GM23338 (cell line): ENCODE results near the gene RPH3AL. TPM values are rescaled to one million over a fixed set of nuclear protein-coding genes. Genes with fewer than 3 reads are reported as not detected.

Experiments
- ATAC-seq: fragments of 200-7000 bp; cut with Tn5 transposase; 3 replicates; pipeline ENCODE4 v1.9.1; 2020
- DNase-seq: peaks from one replicate; pipeline ENCODE4 v3.0.0-alpha.2; 2015; ENCODE audit warnings: low spot score
- H2AFZ ChIP-seq: fragments of 200-600 bp; sonication (generic); 2 replicates; pipeline ENCODE4 v1.8.0; 2016; ENCODE audit warnings: antibody characterized with exemption, mild to moderate bottlenecking, moderate library complexity
- H3F3A ChIP-seq: fragments of 200-600 bp; sonication (generic); replicated peaks from 2 replicates; pipeline ENCODE4 v1.8.0; 2017; ENCODE audit warnings: antibody characterized with exemption, mixed run types, low read depth
- H3K27ac ChIP-seq: fragments of 200-600 bp; sonication (generic); 2 replicates; pipeline ENCODE4 v1.6.1; 2016; ENCODE audit warnings: low read depth
- H3K27me3 ChIP-seq: fragments of 200-600 bp; sonication (generic); 2 replicates; pipeline ENCODE4 v1.8.0; 2016; ENCODE audit warnings: mild to moderate bottlenecking, mixed run types, moderate library complexity; ENCODE audit not compliant: insufficient read depth
- H3K36me3 ChIP-seq: fragments of 200-600 bp; sonication (generic); 2 replicates; pipeline ENCODE4 v1.8.0; 2016; ENCODE audit warnings: mild to moderate bottlenecking; ENCODE audit not compliant: insufficient read depth
- H3K4me1 ChIP-seq: fragments of 200-600 bp; sonication (generic); 2 replicates; pipeline ENCODE4 v1.8.0; 2016; ENCODE audit warnings: mild to moderate bottlenecking, moderate library complexity; ENCODE audit not compliant: insufficient read depth
- H3K4me2 ChIP-seq: fragments of 200-600 bp; sonication (generic); 2 replicates; pipeline ENCODE4 v1.7.1; 2017; ENCODE audit warnings: mixed run types
- H3K4me3 ChIP-seq: fragments of 200-600 bp; sonication (generic); 2 replicates; pipeline ENCODE4 v1.6.1; 2016; ENCODE audit warnings: mixed run types
- H3K79me2 ChIP-seq: fragments of 200-600 bp; sonication (generic); replicated peaks from 2 replicates; pipeline ENCODE4 v1.8.0; 2017; ENCODE audit warnings: mild to moderate bottlenecking; ENCODE audit not compliant: insufficient read depth
- H3K9me2 ChIP-seq: fragments of 200-600 bp; sonication (generic); 2 replicates; pipeline ENCODE4 v1.8.0; 2017; ENCODE audit not compliant: insufficient read depth
- H4K20me1 ChIP-seq: fragments of 200-600 bp; sonication (generic); replicated peaks from 2 replicates; pipeline ENCODE4 v1.8.0; 2017; ENCODE audit warnings: mild to moderate bottlenecking; ENCODE audit not compliant: insufficient read depth
- H3K27ac Mint-ChIP-seq: 2 replicates; pipeline ENCODE4 v1.8.0; 2020; ENCODE audit warnings: inconsistent platforms, mild to moderate bottlenecking, moderate library complexity, mixed read lengths
- H3K27me3 Mint-ChIP-seq: 3 replicates; pipeline ENCODE4 v1.8.0; 2022; ENCODE audit warnings: low read depth, mild to moderate bottlenecking, moderate library complexity, mixed read lengths, inconsistent platforms; ENCODE audit not compliant: insufficient read depth, poor library complexity
- H3K36me3 Mint-ChIP-seq: 3 replicates; pipeline ENCODE4 v1.8.0; 2021; ENCODE audit warnings: low read depth, mild to moderate bottlenecking, inconsistent platforms, moderate library complexity, mixed read lengths
- H3K4me1 Mint-ChIP-seq: 3 replicates; pipeline ENCODE4 v1.8.0; 2020; ENCODE audit warnings: mild to moderate bottlenecking, inconsistent platforms, mixed read lengths
- H3K4me3 Mint-ChIP-seq: 3 replicates; pipeline ENCODE4 v1.8.0; 2021; ENCODE audit warnings: moderate library complexity, mild to moderate bottlenecking, inconsistent platforms, mixed read lengths
- H3K9me3 Mint-ChIP-seq: 3 replicates; pipeline ENCODE4 v1.8.0; 2020; ENCODE audit warnings: moderate library complexity, mild to moderate bottlenecking, inconsistent platforms, mixed read lengths
- CREB1 ChIP-seq: fragments of 250-450 bp; sonication (Bioruptor Pico); IDR thresholded peaks from 2 replicates; pipeline ENCODE4 v1.5.0; 2020; ENCODE audit warnings: low read depth, mild to moderate bottlenecking, moderate library complexity
- EZH2 ChIP-seq: fragments of 200-600 bp; sonication (generic); IDR thresholded peaks from one replicate; pipeline ENCODE4 v1.8.0; 2017; ENCODE audit warnings: antibody characterized with exemption, mild to moderate bottlenecking, low read depth; ENCODE audit not compliant: unreplicated experiment
- JUNB ChIP-seq: IDR thresholded peaks from one replicate; pipeline ENCODE4 v1.6.1; 2016; ENCODE audit warnings: antibody characterized with exemption; ENCODE audit not compliant: unreplicated experiment
- NANOG ChIP-seq: IDR thresholded peaks from 2 replicates; pipeline ENCODE4 v1.6.1; 2016; ENCODE audit warnings: antibody characterized with exemption, borderline replicate concordance
- POLR2AphosphoS5 ChIP-seq: IDR thresholded peaks from 2 replicates; pipeline ENCODE4 v1.6.1; 2016; ENCODE audit warnings: antibody characterized with exemption, low read depth
- STAT1 ChIP-seq: IDR thresholded peaks from one replicate; pipeline ENCODE4 v1.6.1; 2016; ENCODE audit warnings: antibody characterized with exemption; ENCODE audit not compliant: unreplicated experiment
- ZNF114 ChIP-seq: fragments of 250-450 bp; sonication (Bioruptor Pico); IDR thresholded peaks from 2 replicates; pipeline ENCODE4 v1.5.0; 2020; ENCODE audit warnings: mild to moderate bottlenecking, moderate library complexity
- ZNF331 ChIP-seq: fragments of 250-450 bp; sonication (Bioruptor Pico); IDR thresholded peaks from 2 replicates; pipeline ENCODE4 v1.5.0; 2020; ENCODE audit warnings: low read depth, mild to moderate bottlenecking, moderate library complexity
- polyA plus RNA-seq: library from polyadenylated mRNA; unstranded; fragments of >200 nt; fragmentation: Nextera tagmentation; extraction: Ambion mirVana; gene quantifications from 2 replicates; pipeline ENCODE4 v1.2.1, GENCODE V29; 2016
- total RNA-seq: library from RNA; depleted of rRNA; stranded (reverse); fragments of >200 nt; shearing (Covaris generic); gene quantifications from 2 replicates; pipeline ENCODE4 v1.2.3, GENCODE V29; 2014
- TF ChIP-seq, protein P1 (sequence below): IDR thresholded peaks from one replicate; pipeline ENCODE4 v1.6.1; 2018; ENCODE audit warnings: antibody characterized with exemption; ENCODE audit not compliant: unreplicated experiment
- TF ChIP-seq, protein P2 (sequence below), 2 experiments: fragments of 200-600 bp in 1 of 2; sonication (generic) in 1 of 2; conservative IDR thresholded peaks; 2 replicates each; pipeline versions ENCODE4 v1.5.1 to v1.6.1; 2016 to 2017; ENCODE audit warnings: antibody characterized with exemption in 2 of 2, low read depth in 2 of 2, mild to moderate bottlenecking in 2 of 2, moderate library complexity in 1 of 2

The RPH3AL gene
- total and polyA plus RNA-seq, 2 experiments from 2014 or later = 2.7 to 6.3 TPM

DNA sequence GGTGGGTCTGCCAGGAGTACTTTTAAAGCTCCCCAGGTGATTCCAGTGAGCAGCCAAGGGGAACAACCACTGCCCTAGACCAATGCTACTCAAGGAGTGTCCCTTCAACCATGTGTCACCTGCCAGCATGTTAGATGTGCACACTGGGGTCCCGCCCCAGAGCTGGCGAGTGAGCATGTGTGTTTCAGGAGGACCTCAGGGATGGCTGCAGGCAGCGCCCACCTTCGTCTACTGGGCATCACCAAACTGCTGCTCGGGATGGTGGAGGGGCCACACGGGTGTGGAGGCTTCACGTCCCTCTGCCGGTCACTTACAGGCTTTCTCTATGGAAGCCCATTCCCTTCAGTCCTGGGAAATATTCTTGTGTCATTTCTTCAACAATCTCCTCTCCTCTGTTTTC lies 142.2 kb downstream of the RPH3AL start:
- no peak overlapping the region for H3K4me2 ChIP-seq
- no peaks in the 10 kb centered on the region for H3K27me3 ChIP-seq
- no peak overlapping the region for H2AFZ ChIP-seq
- H3K4me3 ChIP-seq = no peak overlapping the region
- Mint-ChIP-seq H3K4me1 (peaks cover 4% of the 10 kb centered on the region; the same call in 2 of the 3 replicates), H3K27me3 (peaks cover 2% of the 10 kb centered on the region), H3K36me3 (peaks cover 43% of the 10 kb centered on the region), H3K9me3 (peaks cover 17% of the 10 kb centered on the region), H3K4me3 (no peak overlapping the region), H3K27ac (no peak overlapping the region)
- TF ChIP-seq EZH2 = no peak
- no peak for TF ChIP-seq ZNF331 (CRISPR knock-in tag)
- no peak for TF ChIP-seq JUNB
- TF ChIP-seq ZNF114 (CRISPR knock-in tag) = no peak
- TF ChIP-seq, protein P1, sequence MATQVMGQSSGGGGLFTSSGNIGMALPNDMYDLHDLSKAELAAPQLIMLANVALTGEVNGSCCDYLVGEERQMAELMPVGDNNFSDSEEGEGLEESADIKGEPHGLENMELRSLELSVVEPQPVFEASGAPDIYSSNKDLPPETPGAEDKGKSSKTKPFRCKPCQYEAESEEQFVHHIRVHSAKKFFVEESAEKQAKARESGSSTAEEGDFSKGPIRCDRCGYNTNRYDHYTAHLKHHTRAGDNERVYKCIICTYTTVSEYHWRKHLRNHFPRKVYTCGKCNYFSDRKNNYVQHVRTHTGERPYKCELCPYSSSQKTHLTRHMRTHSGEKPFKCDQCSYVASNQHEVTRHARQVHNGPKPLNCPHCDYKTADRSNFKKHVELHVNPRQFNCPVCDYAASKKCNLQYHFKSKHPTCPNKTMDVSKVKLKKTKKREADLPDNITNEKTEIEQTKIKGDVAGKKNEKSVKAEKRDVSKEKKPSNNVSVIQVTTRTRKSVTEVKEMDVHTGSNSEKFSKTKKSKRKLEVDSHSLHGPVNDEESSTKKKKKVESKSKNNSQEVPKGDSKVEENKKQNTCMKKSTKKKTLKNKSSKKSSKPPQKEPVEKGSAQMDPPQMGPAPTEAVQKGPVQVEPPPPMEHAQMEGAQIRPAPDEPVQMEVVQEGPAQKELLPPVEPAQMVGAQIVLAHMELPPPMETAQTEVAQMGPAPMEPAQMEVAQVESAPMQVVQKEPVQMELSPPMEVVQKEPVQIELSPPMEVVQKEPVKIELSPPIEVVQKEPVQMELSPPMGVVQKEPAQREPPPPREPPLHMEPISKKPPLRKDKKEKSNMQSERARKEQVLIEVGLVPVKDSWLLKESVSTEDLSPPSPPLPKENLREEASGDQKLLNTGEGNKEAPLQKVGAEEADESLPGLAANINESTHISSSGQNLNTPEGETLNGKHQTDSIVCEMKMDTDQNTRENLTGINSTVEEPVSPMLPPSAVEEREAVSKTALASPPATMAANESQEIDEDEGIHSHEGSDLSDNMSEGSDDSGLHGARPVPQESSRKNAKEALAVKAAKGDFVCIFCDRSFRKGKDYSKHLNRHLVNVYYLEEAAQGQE = no peak
- TF ChIP-seq, protein P2, sequence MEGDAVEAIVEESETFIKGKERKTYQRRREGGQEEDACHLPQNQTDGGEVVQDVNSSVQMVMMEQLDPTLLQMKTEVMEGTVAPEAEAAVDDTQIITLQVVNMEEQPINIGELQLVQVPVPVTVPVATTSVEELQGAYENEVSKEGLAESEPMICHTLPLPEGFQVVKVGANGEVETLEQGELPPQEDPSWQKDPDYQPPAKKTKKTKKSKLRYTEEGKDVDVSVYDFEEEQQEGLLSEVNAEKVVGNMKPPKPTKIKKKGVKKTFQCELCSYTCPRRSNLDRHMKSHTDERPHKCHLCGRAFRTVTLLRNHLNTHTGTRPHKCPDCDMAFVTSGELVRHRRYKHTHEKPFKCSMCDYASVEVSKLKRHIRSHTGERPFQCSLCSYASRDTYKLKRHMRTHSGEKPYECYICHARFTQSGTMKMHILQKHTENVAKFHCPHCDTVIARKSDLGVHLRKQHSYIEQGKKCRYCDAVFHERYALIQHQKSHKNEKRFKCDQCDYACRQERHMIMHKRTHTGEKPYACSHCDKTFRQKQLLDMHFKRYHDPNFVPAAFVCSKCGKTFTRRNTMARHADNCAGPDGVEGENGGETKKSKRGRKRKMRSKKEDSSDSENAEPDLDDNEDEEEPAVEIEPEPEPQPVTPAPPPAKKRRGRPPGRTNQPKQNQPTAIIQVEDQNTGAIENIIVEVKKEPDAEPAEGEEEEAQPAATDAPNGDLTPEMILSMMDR (conservative IDR thresholded peaks at IDR 0.05; ENCODE audit: low read depth in 2 of 2) = no peak
- no peak for TF ChIP-seq STAT1
- TF ChIP-seq CREB1 (CRISPR knock-in tag) = no peak
- TF ChIP-seq NANOG = no peak
- peaks cover 9% of the 10 kb centered on the region for H3K4me1 ChIP-seq
- DNase-seq (no peak), ATAC-seq (no peak)
- H3K79me2 ChIP-seq = no peaks in the 10 kb centered on the region
- no peak overlapping the region for H3K27ac ChIP-seq
- H3K36me3 ChIP-seq = no peaks in the 10 kb centered on the region
- H4K20me1 ChIP-seq = no peaks in the 10 kb centered on the region
- H3F3A ChIP-seq = no peaks in the 10 kb centered on the region
- no peaks in the 10 kb centered on the region for H3K9me2 ChIP-seq

DNA sequence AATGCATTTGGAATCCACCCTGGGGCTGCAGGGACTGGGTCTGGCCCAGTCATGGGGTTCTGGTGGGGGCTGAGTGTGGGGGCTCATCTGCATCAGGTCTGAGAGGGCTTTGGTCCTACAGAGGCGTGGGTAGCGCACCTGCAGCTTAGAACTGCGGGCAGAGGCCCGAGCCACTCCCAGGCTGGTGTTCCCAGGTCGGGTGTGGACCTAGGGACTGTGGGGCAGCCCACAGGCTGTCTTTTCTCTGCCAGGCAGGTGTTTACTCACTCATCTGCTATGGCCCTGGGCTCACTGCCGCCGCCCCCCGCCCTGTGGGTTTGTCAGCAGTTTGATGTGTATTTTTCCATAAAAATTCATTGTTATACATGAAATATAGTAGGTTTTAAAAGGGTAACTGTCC lies 144.2 kb downstream of the RPH3AL start:
- ATAC-seq (no peak), DNase-seq (no peak)
- H3K27ac Mint-ChIP-seq = no peak overlapping the region
- H3K36me3 ChIP-seq = no peaks in the 10 kb centered on the region
- no peaks in the 10 kb centered on the region for H3K4me1 ChIP-seq
- no peaks in the 10 kb centered on the region for H3K27me3 ChIP-seq
- H3K4me1 Mint-ChIP-seq = peaks cover 4% of the 10 kb centered on the region; the same call in 2 of the 3 replicates
- H3K9me3 Mint-ChIP-seq = peaks cover 17% of the 10 kb centered on the region
- H3K4me2 ChIP-seq = no peak overlapping the region
- H3K9me2 ChIP-seq = no peaks in the 10 kb centered on the region
- no peak overlapping the region for H3K27ac ChIP-seq
- H3K79me2 ChIP-seq = no peaks in the 10 kb centered on the region
- H3K4me3 ChIP-seq = no peak overlapping the region
- H3K36me3 Mint-ChIP-seq = peaks cover 35% of the 10 kb centered on the region
- no peak overlapping the region for H3K4me3 Mint-ChIP-seq
- peaks cover 2% of the 10 kb centered on the region for H3K27me3 Mint-ChIP-seq
- no peaks in the 10 kb centered on the region for H4K20me1 ChIP-seq
- no peak overlapping the region for H2AFZ ChIP-seq
- no peaks in the 10 kb centered on the region for H3F3A ChIP-seq
- TF ChIP-seq EZH2 (no peak), NANOG (no peak), ZNF331 (CRISPR knock-in tag) (no peak), POLR2AphosphoS5 (no peak), STAT1 (no peak), JUNB (no peak)
- TF ChIP-seq, protein P2 (conservative IDR thresholded peaks at IDR 0.05; ENCODE audit: low read depth in 2 of 2) = no peak
- TF ChIP-seq, protein P1 = no peak
